PC-3 (cell line): ENCODE measurements around the gene SERPINA6. TPM values are rescaled to one million over a fixed set of nuclear protein-coding genes. Genes with fewer than 3 reads are reported as not detected.
"Not testable (repeated sequence)": the region's sequence is repeated elsewhere in the genome, so short reads cannot be mapped to it uniquely, and the experiment has no call there.

Experiments
- ATAC-seq: fragments of 200-7000 bp; cut with Tn5 transposase; 2 replicates; pipeline ENCODE4 v1.9.1; 2020; ENCODE audit warnings: mild to moderate bottlenecking, moderate library complexity
- BruUV-seq: library from RNA; stranded (reverse); fragments of 400-500 nt; replicated peaks from 2 replicates; lab custom pipeline; 2021; lab: Mats Ljungman, UMichigan
- CTCF ChIA-PET: fragments of 300-600 bp; sonication (Branson Sonifier 250); formaldehyde crosslinking; loops from one replicate; lab custom pipeline; 2022; ENCODE audit warnings: antibody characterized with exemption; lab: Charles Lee
- POLR2A ChIA-PET: fragments of 300-600 bp; sonication (Branson Sonifier 250); formaldehyde crosslinking; loops from one replicate; lab custom pipeline; 2022; ENCODE audit warnings: antibody characterized with exemption; ENCODE audit not compliant: unreplicated experiment; lab: Charles Lee
- DNase-seq: peaks from one replicate; pipeline ENCODE4 v3.0.0-alpha.2; 2015
- H2AFZ ChIP-seq: fragments of 300-600 bp; sonication (generic); 2 replicates; pipeline ENCODE4 v1.6.0; 2016; ENCODE audit warnings: antibody characterized with exemption, low read length
- H3F3A ChIP-seq: fragments of 300-600 bp; sonication (generic); one replicate; pipeline ENCODE4 v1.6.0; 2017; ENCODE audit warnings: antibody characterized with exemption, low read length, control low read depth, mild to moderate bottlenecking; ENCODE audit not compliant: unreplicated experiment
- H3K27ac ChIP-seq: fragments of 300-600 bp; sonication (generic); 2 replicates; pipeline ENCODE4 v1.5.1; 2016; ENCODE audit warnings: mild to moderate bottlenecking, low read length
- H3K27me3 ChIP-seq: fragments of 300-600 bp; sonication (generic); 2 replicates; pipeline ENCODE4 v1.6.1; 2016; ENCODE audit warnings: low read length, mixed read lengths
- H3K36me3 ChIP-seq: fragments of 300-600 bp; sonication (generic); 2 replicates; pipeline ENCODE4 v1.6.1; 2016; ENCODE audit warnings: low read depth, mixed run types, low read length, mixed read lengths
- H3K4me1 ChIP-seq: fragments of 300-600 bp; sonication (generic); 2 replicates; pipeline ENCODE4 v1.5.1; 2016; ENCODE audit warnings: low read length; ENCODE audit not compliant: insufficient read depth
- H3K4me2 ChIP-seq: fragments of 300-600 bp; sonication (generic); 2 replicates; pipeline ENCODE4 v1.6.0; 2016; ENCODE audit warnings: low read length
- H3K4me3 ChIP-seq: fragments of 300-600 bp; sonication (generic); 2 replicates; pipeline ENCODE4 v1.5.1; 2016; ENCODE audit warnings: mild to moderate bottlenecking, low read length, mixed read lengths
- H3K79me2 ChIP-seq: fragments of 300-600 bp; sonication (generic); 2 replicates; pipeline ENCODE4 v1.6.1; 2017; ENCODE audit warnings: low read length, mixed read lengths
- H3K9ac ChIP-seq: fragments of 300-600 bp; sonication (generic); 2 replicates; pipeline ENCODE4 v1.6.0; 2016; ENCODE audit warnings: mild to moderate bottlenecking, low read length
- H3K9me2 ChIP-seq: fragments of 300-600 bp; sonication (generic); replicated peaks from 2 replicates; pipeline ENCODE4 v1.6.1; 2016; ENCODE audit warnings: mixed run types, low read length, mixed read lengths
- H3K9me3 ChIP-seq: fragments of 300-600 bp; sonication (generic); 2 replicates; pipeline ENCODE4 v1.6.1; 2016; ENCODE audit warnings: low read length, mixed read lengths
- H4K20me1 ChIP-seq: fragments of 300-600 bp; sonication (generic); 2 replicates; pipeline ENCODE4 v1.6.1; 2016; ENCODE audit warnings: low read length, mixed read lengths
- CTCF ChIP-seq: fragments of 300-600 bp; sonication (generic); conservative IDR thresholded peaks from 2 replicates; pipeline ENCODE4 v1.5.1; 2017; ENCODE audit warnings: antibody characterized with exemption, low read depth, mild to moderate bottlenecking, low read length
- EZH2 ChIP-seq: fragments of 300-600 bp; sonication (generic); IDR thresholded peaks from one replicate; pipeline ENCODE4 v1.6.1; 2017; ENCODE audit warnings: antibody characterized with exemption, mild to moderate bottlenecking, low read length; ENCODE audit not compliant: unreplicated experiment
- EZH2phosphoT487 ChIP-seq: fragments of 300-600 bp; sonication (generic); IDR thresholded peaks from 2 replicates; pipeline ENCODE4 v1.6.1; 2018; ENCODE audit warnings: mild to moderate bottlenecking, antibody characterized with exemption, low read length, borderline replicate concordance
- intact Hi-C: fragments of 100-400 bp; cut with micrococcal nuclease; formaldehyde crosslinking; loops from 2 replicates; pipeline ENCODE4 v1.9.0; 2023
- total RNA-seq: library from RNA; depleted of rRNA; stranded (reverse); fragments of >200 nt; gene quantifications from 2 replicates; pipeline ENCODE4 v1.2.3, GENCODE V29; 2014

SERPINA6 gene
- total RNA-seq, 1 experiment from 2014 or later: not detected

GRCh38 chr14:94356379-94357056, 33.4 kb upstream of the SERPINA6 start:
- no peaks in the 10 kb centered on the region for H3K36me3 ChIP-seq
- ChIA-PET CTCF (no interaction called here), POLR2A (no interaction called here)
- no peak overlapping the region for H3K4me3 ChIP-seq
- no peak overlapping the region for H2AFZ ChIP-seq
- H3K9me2 ChIP-seq: no peaks in the 10 kb centered on the region
- H3F3A ChIP-seq: no peaks in the 10 kb centered on the region
- H3K9ac ChIP-seq: no peak overlapping the region
- TF ChIP-seq EZH2phosphoT487 (no peak), CTCF (no peak), EZH2 (no peak)
- no peak overlapping the region for H3K4me2 ChIP-seq
- H3K9me3 ChIP-seq: no peaks in the 10 kb centered on the region
- no peaks in the 10 kb centered on the region for H3K27me3 ChIP-seq
- H3K4me1 ChIP-seq: no peaks in the 10 kb centered on the region
- no peak for DNase-seq
- H4K20me1 ChIP-seq: no peaks in the 10 kb centered on the region
- H3K27ac ChIP-seq: no peak overlapping the region
- H3K79me2 ChIP-seq: no peaks in the 10 kb centered on the region
- intact Hi-C loops: loop anchor here (5.0 kb wide), 1 partner anchor 56 kb away; no protein-coding TSS in a partner anchor
- no peak for ATAC-seq
- BruUV-seq: no TSS peak

- Histone ChIP-seq H3K9me3 (no peaks in the 10 kb centered on the region), H3K79me2 (no peaks in the 10 kb centered on the region), H3K4me1 (no peaks in the 10 kb centered on the region), H3K9ac (no peak overlapping the region), H3F3A (no peaks in the 10 kb centered on the region), H2AFZ (no peak overlapping the region), H3K4me3 (no peak overlapping the region), H3K9me2 (no peaks in the 10 kb centered on the region), H3K27ac (no peak overlapping the region), H4K20me1 (no peaks in the 10 kb centered on the region), H3K4me2 (no peak overlapping the region), H3K36me3 (no peaks in the 10 kb centered on the region), H3K27me3 (no peaks in the 10 kb centered on the region)
- intact Hi-C loops: loop anchor here (5.0 kb wide), 1 partner anchor 57 kb away; no protein-coding TSS in a partner anchor
- ChIA-PET CTCF (no interaction called here), POLR2A (no interaction called here)
- DNase-seq (peak; percentile 12), ATAC-seq (no peak)
- no TSS peak for BruUV-seq
- no peak for TF ChIP-seq EZH2
- peak; percentile 28; the same call in 1 of the 2 replicates for TF ChIP-seq CTCF
Observed at GRCh38 chr14:94355191-94355794, 32.2 kb upstream of the SERPINA6 start.

GRCh38 chr14:94354638-94355185, 31.6 kb upstream of the SERPINA6 start:
- ChIA-PET POLR2A (no interaction called here), CTCF (no interaction called here)
- Histone ChIP-seq H3K79me2 (no peaks in the 10 kb centered on the region), H4K20me1 (no peaks in the 10 kb centered on the region), H3K9me3 (no peaks in the 10 kb centered on the region), H3K27ac (no peak overlapping the region), H3K27me3 (no peaks in the 10 kb centered on the region), H3K4me3 (no peak overlapping the region), H3K9ac (no peak overlapping the region), H3F3A (no peaks in the 10 kb centered on the region), H2AFZ (no peak overlapping the region), H3K4me2 (no peak overlapping the region), H3K9me2 (no peaks in the 10 kb centered on the region), H3K36me3 (no peaks in the 10 kb centered on the region), H3K4me1 (no peaks in the 10 kb centered on the region)
- no peak for TF ChIP-seq EZH2phosphoT487
- no peak for TF ChIP-seq EZH2
- TF ChIP-seq CTCF: no peak
- ATAC-seq (no peak), DNase-seq (no peak)
- intact Hi-C loops: loop anchor here (5.0 kb wide), 1 partner anchor 58 kb away; no protein-coding TSS in a partner anchor
- no TSS peak for BruUV-seq

GRCh38 chr14:94354190-94354589, 31.1 kb upstream of the SERPINA6 start:
- H4K20me1 ChIP-seq, CTCF ChIA-PET, BruUV-seq, H3K27me3 ChIP-seq, ATAC-seq, H3K27ac ChIP-seq, H3K4me2 ChIP-seq, H3K4me1 ChIP-seq, H2AFZ ChIP-seq, DNase-seq, H3F3A ChIP-seq, H3K9me2 ChIP-seq, H3K36me3 ChIP-seq, POLR2A ChIA-PET, intact Hi-C loops, H3K9ac ChIP-seq, H3K9me3 ChIP-seq, H3K4me3 ChIP-seq, H3K79me2 ChIP-seq: not testable (repeated sequence)
